Heart left ventricle (tissue), 16 donors: ENCODE results near the gene GPRC5D. TPM values are rescaled to one million over a fixed set of nuclear protein-coding genes. Genes with fewer than 3 reads are reported as not detected.

Experiments used
- ATAC-seq, 4 donors: fragments of 200-7000 bp; cut with Tn5 transposase; one replicate each; pipeline ENCODE4 v1.9.1; 2020 to 2022; ENCODE audit warnings: moderate library complexity in 4 of 4, mild to moderate bottlenecking in 3 of 4, moderate number of reproducible peaks in 1 of 4
- DNase-seq, 5 donors: peaks; one replicate each; pipeline ENCODE4 v3.0.0-alpha.2; 2020
- H3K27ac ChIP-seq, 12 donors: fragments of 200-600 bp; sonication (generic) in 4 of 12; one replicate each; pipeline versions ENCODE4 v1.5.0 to v1.8.0; 2016 to 2022; ENCODE audit warnings: mild to moderate bottlenecking in 2 of 12
- H3K27me3 ChIP-seq, 9 donors: fragments of 200-600 bp; sonication (generic) in 2 of 9; one replicate each; pipeline versions ENCODE4 v1.5.1 to v1.8.0; 2016 to 2022; ENCODE audit warnings: mild to moderate bottlenecking in 3 of 9
- H3K36me3 ChIP-seq, 9 donors: fragments of 200-600 bp; sonication (generic) in 2 of 9; one replicate each; pipeline versions ENCODE4 v1.5.0 to v1.8.0; 2018 to 2022; ENCODE audit warnings: mild to moderate bottlenecking in 2 of 9
- H3K4me1 ChIP-seq, 12 donors: fragments of 200-600 bp; sonication (generic) in 4 of 12; one replicate each; pipeline versions ENCODE4 v1.5.0 to v1.8.0; 2016 to 2022; ENCODE audit warnings: mild to moderate bottlenecking in 3 of 12
- H3K4me3 ChIP-seq, 12 donors: fragments of 200-600 bp; sonication (generic) in 4 of 12; one replicate each; pipeline versions ENCODE4 v1.5.0 to v1.8.0; 2017 to 2022; ENCODE audit warnings: mild to moderate bottlenecking in 9 of 12, moderate library complexity in 4 of 12
- H3K9me3 ChIP-seq, 12 donors: fragments of 200-600 bp; sonication (generic) in 4 of 12; one replicate each; pipeline versions ENCODE4 v1.5.0 to v1.8.0; 2016 to 2022; ENCODE audit warnings: mild to moderate bottlenecking in 1 of 12
- POLR2A ChIP-seq, 2 donors: fragments of 450-650 bp; IDR thresholded peaks; one replicate each; pipeline ENCODE4 v1.6.1; 2017; ENCODE audit warnings: antibody characterized with exemption in 2 of 2, mild to moderate bottlenecking in 2 of 2, moderate library complexity in 2 of 2
- WGBS, 4 donors: extraction: QIAGEN DNeasy Blood & Tissue Kit in 2 of 4; methylation state at CpG; one replicate each; pipeline versions ENCODE4 v1.1.5 to v1.1.7; 2013 to 2018; 5-methylcytosine and 5-hydroxymethylcytosine counted together
- intact Hi-C, 10 donors: fragments of 100-400 bp; cut with DNase I; formaldehyde crosslinking; loops; one replicate each; pipeline versions ENCODE4 v1.11.1 to v1.14.2; 2022
- polyA plus RNA-seq, 2 donors: library from polyadenylated mRNA; stranded (reverse); fragments of 200-250 nt; gene quantifications; one replicate each; pipeline ENCODE4 v1.2.3, GENCODE V29; 2013
- total RNA-seq, 9 donors: library from RNA; depleted of rRNA in 2 of 9; stranded (reverse); fragments of >200 nt in 2 of 9; fragmentation: NEBNext Ultra II Directional in 3 of 9; extraction: Animal tissue kit (Norgen Biotek cat#: 25700) in 3 of 9; gene quantifications; one replicate each; pipeline versions ENCODE4 v1.1.0 to v1.2.4, GENCODE V29; 2016 to 2023
- TF ChIP-seq, protein P1 (sequence below), 12 donors: fragments of 200-600 bp; sonication (generic) in 4 of 12; IDR thresholded peaks; one replicate each; pipeline versions ENCODE4 v1.5.0 to v1.8.0; 2018 to 2022; ENCODE audit warnings: antibody characterized with exemption in 12 of 12, mild to moderate bottlenecking in 5 of 12
- donor health status: ischemic (EF 13 %, LVEDD 7.1; RV severe dilation, severe dysfunction).
- donor health status: healthy with polysubstance abuse.
- donor health status: DM: no; HTN: yes; CAD: no.
- donor health status: DM: no; HTN: no; CAD: no.
- donor health status: ischemic (EF 25% LVEDD 6.9; RV normal size, moderate dysfunction).
- donor health status: ischemic (EF 25% LVEDD 5.7; RV mildly dilated, moderate dysfunction).
- donor health status: healthy.
- donor health status: DM: yes; HTN: yes; CAD: no.
- donor health status: ischemic (EF 35%, LVEDD 5.7; RV mildly dilated, moderate dysfunction).
- donor health status: nonischemic (EF 11% LVEDD 7.7; RV severe dilation, severe dysfunction).
- donor health status: DM: yes; HTN: yes; CAD: no.
- donor health status: PGD.
- donor health status: ischemic (EF 29% LVEDD 5.4; RV normal size, mild dysfunction).
- donor health status: nonischemic (EF 23%, LVEDD 6.1; RV moderate dilation, normal function).

GPRC5D gene
- total and polyA plus RNA-seq, 11 donors = 0.11 TPM; not detected in 10

DNA sequence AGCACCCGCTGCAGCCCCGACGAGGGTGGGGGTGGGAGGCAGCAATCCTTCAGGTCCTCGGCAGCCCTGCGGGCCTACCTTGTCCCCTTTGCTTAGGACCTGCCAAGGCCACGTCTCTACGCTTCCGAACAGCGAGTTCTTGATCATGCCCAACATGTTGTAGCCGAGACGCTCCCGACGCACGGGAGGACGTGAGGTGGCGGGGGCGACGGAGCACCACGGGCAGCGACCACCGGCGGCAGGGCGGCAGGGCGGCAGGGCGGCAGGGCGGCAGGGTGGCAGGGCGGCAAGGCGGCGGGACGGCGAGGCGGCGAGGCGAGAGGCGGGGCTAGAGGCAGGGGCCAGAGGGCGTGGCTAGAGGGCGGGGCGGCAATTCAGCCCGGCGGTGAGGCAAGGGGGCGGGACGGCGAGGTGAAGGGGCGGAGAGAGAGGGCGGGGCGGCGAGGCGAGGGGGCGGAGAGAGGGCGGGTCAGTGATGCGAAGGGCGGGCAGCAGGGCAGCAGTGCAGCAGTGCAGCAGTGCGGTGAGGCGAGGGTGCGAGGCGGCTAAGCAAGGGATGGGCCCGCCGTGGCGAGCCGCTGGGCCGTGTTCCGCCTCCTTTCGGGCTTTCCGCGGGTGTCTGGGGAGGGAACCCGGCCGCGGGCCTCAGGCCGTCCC lies 48.1 kb upstream of the GPRC5D start, which contains the start of gene HEBP1:
Gene HEBP1, minus strand, starts transcription at position 307 of the 657 bp plus-strand sequence. Its CDS starts 151 bp downstream, at position 156.
- H3K27ac ChIP-seq = peak within 1 kb of the TSS; percentile 28 to 98 (median 90)
- H3K4me3 ChIP-seq = peak within 1 kb of the TSS; percentile 65 to 94 (median 87)
- intact Hi-C loops = loop anchor here in 8 of 10 donors (2.0 to 10.0 kb wide), 11 partner anchors 37 to 232 kb away; partner anchors contain the start of genes EMP1 (in 1 of the 8) and FAM234B (in 1 of the 8)
- peak in 1 of 2 donors; percentile 94 for TF ChIP-seq POLR2A (IDR thresholded peaks at IDR 0.05)
- TF ChIP-seq, protein P1, sequence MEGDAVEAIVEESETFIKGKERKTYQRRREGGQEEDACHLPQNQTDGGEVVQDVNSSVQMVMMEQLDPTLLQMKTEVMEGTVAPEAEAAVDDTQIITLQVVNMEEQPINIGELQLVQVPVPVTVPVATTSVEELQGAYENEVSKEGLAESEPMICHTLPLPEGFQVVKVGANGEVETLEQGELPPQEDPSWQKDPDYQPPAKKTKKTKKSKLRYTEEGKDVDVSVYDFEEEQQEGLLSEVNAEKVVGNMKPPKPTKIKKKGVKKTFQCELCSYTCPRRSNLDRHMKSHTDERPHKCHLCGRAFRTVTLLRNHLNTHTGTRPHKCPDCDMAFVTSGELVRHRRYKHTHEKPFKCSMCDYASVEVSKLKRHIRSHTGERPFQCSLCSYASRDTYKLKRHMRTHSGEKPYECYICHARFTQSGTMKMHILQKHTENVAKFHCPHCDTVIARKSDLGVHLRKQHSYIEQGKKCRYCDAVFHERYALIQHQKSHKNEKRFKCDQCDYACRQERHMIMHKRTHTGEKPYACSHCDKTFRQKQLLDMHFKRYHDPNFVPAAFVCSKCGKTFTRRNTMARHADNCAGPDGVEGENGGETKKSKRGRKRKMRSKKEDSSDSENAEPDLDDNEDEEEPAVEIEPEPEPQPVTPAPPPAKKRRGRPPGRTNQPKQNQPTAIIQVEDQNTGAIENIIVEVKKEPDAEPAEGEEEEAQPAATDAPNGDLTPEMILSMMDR (IDR thresholded peaks at IDR 0.05) = no peak
- no peaks in the 10 kb centered on the region for H3K9me3 ChIP-seq
- DNase-seq (peak; percentile 96 to 99 (median 98)), ATAC-seq (peak; percentile 98 to 99 (median 98))
- 0 to 1% (median 1%) methylated on average over 38 to 69 of the region's 69 CpGs for WGBS, 4 donors
- peaks cover 0 to 64% (median 19%) of the 10 kb centered on the region in 12 donors for H3K4me1 ChIP-seq
- no peaks in the 10 kb centered on the region for H3K36me3 ChIP-seq
- no peaks in the 10 kb centered on the region for H3K27me3 ChIP-seq

DNA sequence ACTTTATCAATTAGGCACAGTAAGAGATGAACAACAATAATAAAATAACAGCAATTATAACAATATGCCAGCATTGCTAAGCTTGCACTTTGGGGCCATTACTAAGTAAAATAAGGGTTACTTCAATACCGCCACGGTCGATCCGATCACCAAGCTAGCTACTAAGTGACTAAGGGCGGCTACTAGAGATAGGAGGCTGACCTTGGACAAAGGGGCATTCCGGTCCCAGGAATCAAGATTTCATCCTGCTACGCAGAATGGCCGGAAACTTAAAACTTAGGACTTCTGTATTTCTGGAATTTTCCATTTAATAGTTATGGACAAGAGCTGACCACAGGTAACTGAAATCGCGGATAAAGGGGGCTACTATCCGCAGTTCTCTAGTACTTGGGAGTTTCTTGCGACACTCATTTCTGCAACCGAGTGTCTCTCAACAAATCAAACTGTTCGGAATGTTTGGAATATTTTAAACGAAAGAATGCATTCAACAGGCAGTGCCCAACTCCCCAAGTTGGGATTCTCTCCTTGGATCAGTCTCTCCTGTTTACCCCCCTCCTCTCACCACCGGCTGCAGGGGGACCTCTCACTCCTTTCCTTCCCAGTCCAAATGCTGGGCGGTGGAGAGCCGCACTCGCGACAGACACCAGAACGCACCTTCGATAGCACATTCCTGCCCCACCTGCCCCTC lies 47.4 kb upstream of the GPRC5D start:
- peak in 2 of 4 donors; percentile 1 to 4 for ATAC-seq
- H3K9me3 ChIP-seq = no peaks in the 10 kb centered on the region
- no peaks in the 10 kb centered on the region for H3K27me3 ChIP-seq
- H3K4me1 ChIP-seq = peaks cover 0 to 64% (median 19%) of the 10 kb centered on the region in 12 donors
- TF ChIP-seq POLR2A (IDR thresholded peaks at IDR 0.05) = no peak
- TF ChIP-seq, protein P1 (IDR thresholded peaks at IDR 0.05) = no peak
- intact Hi-C loops = loop anchor here in 2 of 10 donors (5.0 kb wide), 2 partner anchors 43 to 233 kb away; partner anchors contain the start of gene FAM234B (in 1 of the 2)
- 11 to 12% (median 12%) methylated on average over 22 of the region's 22 CpGs for WGBS, 4 donors
- peak overlapping the region; percentile 65 to 94 (median 87) for H3K4me3 ChIP-seq
- DNase-seq = peak in 1 of 5 donors; percentile 22
- H3K36me3 ChIP-seq = no peaks in the 10 kb centered on the region
- peak overlapping the region in 11 of 12 donors; percentile 64 to 97 (median 77) for H3K27ac ChIP-seq

DNA sequence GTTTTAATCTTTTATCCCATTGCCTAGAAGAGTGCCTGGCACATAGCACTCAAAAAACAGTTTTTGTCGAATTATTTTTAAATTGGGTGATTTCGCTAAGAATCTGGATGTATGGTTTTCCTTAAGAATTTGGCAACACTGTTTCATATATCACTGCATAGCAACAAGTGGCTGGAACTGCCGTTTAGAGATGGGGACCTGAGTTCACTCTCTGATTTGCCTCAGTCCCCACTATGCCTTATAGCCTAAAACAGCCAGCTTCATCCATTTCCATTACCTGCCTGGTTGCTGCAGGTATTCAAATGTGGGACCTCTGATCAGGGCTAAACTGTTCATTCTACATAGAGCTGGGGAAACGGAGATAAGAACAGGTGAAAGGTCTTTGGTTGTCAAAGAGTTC lies 46.3 kb upstream of the GPRC5D start:
- Histone ChIP-seq H3K27ac (no peak overlapping the region), H3K27me3 (no peaks in the 10 kb centered on the region), H3K9me3 (no peaks in the 10 kb centered on the region), H3K4me3 (peak overlapping the region in 4 of 12 donors; percentile 83 to 94 (median 86)), H3K4me1 (peaks cover 0 to 56% (median 19%) of the 10 kb centered on the region in 12 donors), H3K36me3 (peaks cover 0 to 3% (median 0%) of the 10 kb centered on the region in 9 donors)
- ATAC-seq = no peak
- no peak for DNase-seq
- 87 to 93% (median 90%) methylated on average over 4 of the region's 4 CpGs for WGBS, 4 donors
- intact Hi-C loops = loop anchor here in 2 of 10 donors (5.0 kb wide), 2 partner anchors 44 to 234 kb away; partner anchors contain the start of gene FAM234B (in 1 of the 2)
- TF ChIP-seq, protein P1 (IDR thresholded peaks at IDR 0.05) = no peak
- TF ChIP-seq POLR2A (IDR thresholded peaks at IDR 0.05) = no peak
